IPS-18c (cell line): ENCODE measurements around the gene TAS1R1.

Experiments used
- H3K4me3 ChIP-seq: 2 replicates; pipeline ENCODE4 v1.7.0; 2013; ENCODE audit warnings: low read depth, mild to moderate bottlenecking, low read length, moderate library complexity; ENCODE audit not compliant: insufficient read depth
- H3K9me3 ChIP-seq: one replicate; pipeline ENCODE4 v1.6.1; 2013; ENCODE audit warnings: mild to moderate bottlenecking, low read length, moderate library complexity; ENCODE audit not compliant: control insufficient read depth, insufficient read depth

The TAS1R1 gene

DNA sequence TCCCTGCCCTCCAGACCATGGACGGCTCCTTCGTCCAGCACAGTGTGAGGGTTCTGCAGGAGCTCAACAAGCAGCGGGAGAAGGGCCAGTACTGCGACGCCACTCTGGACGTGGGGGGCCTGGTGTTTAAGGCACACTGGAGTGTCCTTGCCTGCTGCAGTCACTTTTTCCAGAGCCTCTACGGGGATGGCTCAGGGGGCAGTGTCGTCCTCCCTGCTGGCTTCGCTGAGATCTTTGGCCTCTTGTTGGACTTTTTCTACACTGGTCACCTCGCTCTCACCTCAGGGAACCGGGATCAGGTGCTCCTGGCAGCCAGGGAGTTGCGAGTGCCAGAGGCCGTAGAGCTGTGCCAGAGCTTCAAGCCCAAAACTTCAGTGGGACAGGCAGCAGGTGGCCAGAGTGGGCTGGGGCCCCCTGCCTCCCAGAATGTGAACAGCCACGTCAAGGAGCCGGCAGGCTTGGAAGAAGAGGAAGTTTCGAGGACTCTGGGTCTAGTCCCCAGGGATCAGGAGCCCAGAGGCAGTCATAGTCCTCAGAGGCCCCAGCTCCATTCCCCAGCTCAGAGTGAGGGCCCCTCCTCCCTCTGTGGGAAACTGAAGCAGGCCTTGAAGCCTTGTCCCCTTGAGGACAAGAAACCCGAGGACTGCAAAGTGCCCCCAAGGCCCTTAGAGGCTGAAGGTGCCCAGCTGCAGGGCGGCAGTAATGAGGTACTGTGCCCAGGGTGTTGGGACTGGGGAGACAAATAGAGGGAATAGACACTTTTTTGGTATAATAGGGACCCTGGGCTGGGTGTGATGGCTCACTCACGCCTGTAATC is 25.7 kb downstream of the TAS1R1 start:
- Histone ChIP-seq H3K9me3 (no peaks in the 10 kb centered on the region), H3K4me3 (peak overlapping the region; percentile 87)

DNA sequence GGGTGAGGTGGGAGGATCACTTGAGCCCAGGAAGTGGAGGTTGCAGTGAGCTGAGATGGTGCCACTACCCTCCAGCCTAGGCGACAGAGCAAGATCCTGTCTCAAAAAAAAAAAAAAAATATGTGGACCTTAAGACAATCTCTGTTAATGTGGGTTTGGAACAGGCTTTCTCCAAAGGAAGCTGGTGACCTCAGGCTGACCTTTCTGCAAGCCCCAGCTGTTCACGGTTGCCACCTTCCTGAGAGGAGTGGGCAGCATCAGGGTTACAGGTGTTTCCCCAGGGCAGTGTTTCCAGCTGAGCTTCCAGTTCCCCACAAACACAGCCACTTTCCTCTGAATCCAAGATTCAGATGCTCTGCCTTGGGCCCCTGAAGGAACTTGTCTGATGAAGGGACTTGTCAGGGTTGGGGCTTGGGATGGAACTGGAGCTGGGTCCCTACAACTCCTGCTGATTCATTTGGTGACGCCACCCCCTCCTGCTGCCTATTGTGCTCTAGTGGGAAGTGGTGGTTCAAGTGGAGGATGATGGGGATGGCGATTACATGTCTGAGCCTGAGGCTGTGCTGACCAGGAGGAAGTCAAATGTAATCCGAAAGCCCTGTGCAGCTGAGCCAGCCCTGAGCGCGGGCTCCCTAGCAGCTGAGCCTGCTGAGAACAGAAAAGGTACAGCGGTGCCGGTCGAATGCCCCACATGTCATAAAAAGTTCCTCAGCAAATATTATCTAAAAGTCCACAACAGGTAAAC is 26.6 kb downstream of the TAS1R1 start:
- Histone ChIP-seq H3K4me3 (no peak overlapping the region), H3K9me3 (no peaks in the 10 kb centered on the region)

DNA sequence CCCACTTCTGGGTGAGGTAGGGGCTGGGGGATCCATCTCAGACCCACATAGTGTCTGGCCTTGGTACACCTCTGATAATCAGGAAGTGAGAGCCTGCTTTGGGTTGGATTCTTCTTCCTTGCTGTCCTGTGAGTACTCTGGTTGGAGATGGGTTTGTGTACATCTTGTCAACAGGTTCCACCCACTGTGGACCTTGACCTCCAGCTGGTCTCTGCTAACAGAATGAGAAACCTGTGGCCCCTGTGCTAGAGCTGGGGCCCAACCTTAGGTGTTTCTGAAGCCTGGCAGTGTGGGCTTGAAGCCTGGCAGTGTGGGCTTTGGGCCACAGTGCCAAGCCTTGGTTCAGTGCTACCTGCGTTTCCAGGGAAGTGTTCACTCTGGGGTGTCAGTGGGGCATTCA is 27.3 kb downstream of the TAS1R1 start:
- Histone ChIP-seq H3K4me3 (no peak overlapping the region), H3K9me3 (no peaks in the 10 kb centered on the region)

DNA sequence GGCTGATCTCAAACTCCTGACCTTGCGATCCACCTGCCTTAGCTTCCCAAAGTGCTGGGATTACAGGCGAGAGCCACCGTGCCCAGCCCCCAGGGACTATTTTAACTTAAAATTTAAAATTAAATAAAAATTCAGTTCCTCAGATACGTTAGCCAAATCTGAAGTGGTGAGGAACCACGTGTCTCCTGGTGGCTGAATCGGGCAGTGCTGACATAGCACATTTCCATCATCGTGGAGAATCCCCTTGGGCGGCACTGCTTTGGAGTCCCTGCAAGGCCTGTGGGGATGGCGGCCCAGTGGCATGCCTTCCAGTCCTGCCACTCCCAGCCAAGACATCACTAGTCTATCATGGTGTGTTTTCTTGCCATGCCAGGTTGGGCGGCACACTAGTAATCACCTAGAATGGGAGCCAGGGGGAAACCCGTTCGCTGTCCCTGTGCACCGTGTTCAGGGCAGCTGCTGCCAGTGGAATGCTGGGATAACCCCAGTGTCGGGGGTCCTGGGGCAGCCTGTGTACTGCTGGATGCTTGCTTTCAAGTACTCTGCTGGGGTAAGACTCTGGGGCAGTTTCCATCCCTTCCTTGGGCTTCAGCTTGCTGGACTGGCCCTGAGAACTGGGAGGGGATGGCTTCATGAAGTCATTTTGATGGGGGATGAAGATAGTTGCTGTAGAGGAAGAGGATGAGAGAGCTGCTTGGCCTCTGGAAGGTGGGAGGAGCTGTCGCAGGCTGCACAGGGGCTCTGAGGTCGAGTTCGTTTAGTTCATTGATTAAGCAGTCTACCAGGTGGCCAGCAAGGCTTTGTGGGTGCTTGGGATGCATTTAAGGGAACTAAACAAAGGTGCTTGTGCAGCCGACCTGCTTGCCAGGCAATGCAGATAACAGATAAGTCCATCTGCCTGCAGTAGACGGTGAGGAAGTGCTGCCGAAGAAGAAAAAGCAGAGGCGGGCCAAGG is 29.3 kb downstream of the TAS1R1 start:
- H3K9me3 ChIP-seq = no peaks in the 10 kb centered on the region
- H3K4me3 ChIP-seq = no peak overlapping the region

DNA sequence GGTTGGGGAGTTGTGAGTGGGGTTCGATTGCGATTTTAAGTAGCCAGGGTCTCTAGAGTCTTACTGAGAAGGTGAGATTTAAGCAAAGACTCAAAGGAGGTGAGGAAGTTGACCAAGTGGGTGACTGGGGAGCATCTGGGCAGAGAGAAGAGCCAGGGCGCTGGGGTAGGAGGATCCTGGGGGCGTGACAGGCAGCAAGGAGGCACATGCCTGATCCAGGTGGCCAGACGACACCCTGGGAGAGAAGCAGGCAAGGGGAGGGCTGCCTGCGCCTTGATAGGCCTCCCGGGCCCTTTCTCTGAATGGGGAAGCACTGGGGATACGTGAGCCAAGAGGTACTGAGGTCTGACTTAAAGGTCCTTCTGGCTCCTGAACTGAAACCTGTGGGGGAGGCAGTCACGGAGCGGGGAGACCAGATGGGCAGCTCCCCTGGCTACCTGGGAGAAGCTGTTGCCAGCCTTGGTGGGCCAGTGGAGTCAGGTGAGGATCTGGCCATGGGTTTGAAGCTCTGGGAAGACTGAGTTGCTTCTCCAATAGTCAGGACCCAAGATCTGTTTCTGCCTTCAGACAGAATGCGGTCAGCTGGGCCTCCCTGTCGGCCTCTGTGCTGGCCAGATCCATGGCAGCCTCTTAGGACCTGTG is 30.1 kb downstream of the TAS1R1 start:
- Histone ChIP-seq H3K4me3 (no peak overlapping the region), H3K9me3 (no peaks in the 10 kb centered on the region)

DNA sequence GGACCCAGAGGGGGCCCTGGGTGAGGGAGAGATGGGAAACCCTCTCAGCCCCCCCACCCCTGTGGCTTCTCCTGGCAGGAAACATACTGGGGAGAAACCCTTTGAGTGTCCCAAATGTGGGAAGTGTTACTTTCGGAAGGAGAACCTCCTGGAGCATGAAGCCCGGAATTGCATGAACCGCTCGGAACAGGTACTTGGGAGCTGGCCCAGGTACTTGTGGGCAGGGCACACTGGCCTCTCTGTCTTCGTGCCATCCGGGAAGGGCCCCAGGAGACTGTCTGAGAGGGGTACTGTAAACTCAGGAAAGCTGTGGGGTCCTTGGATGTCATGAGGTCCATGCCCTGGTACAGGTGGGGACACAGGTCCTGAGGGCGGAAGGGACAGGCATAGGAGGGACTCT is 30.7 kb downstream of the TAS1R1 start:
- no peak overlapping the region for H3K4me3 ChIP-seq
- H3K9me3 ChIP-seq = no peaks in the 10 kb centered on the region

DNA sequence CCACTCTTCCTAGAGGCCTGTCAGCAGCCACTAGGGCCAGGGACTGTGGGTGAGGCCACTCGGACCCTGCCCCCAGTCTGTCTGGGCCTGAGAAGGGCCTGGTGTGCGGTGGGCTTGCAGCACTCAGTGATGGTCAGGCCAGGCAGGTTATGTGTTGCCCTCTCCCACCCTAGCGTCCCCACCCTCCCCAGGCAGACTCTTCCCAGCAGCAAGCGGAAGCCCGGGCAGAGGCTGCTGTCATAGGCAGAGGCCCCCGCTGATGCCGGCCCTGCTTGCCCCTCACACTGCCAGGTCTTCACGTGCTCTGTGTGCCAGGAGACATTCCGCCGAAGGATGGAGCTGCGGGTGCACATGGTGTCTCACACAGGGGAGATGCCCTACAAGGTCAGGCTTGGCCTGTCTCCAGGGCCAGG is 31.3 kb downstream of the TAS1R1 start:
- Histone ChIP-seq H3K4me3 (no peak overlapping the region), H3K9me3 (no peaks in the 10 kb centered on the region)

DNA sequence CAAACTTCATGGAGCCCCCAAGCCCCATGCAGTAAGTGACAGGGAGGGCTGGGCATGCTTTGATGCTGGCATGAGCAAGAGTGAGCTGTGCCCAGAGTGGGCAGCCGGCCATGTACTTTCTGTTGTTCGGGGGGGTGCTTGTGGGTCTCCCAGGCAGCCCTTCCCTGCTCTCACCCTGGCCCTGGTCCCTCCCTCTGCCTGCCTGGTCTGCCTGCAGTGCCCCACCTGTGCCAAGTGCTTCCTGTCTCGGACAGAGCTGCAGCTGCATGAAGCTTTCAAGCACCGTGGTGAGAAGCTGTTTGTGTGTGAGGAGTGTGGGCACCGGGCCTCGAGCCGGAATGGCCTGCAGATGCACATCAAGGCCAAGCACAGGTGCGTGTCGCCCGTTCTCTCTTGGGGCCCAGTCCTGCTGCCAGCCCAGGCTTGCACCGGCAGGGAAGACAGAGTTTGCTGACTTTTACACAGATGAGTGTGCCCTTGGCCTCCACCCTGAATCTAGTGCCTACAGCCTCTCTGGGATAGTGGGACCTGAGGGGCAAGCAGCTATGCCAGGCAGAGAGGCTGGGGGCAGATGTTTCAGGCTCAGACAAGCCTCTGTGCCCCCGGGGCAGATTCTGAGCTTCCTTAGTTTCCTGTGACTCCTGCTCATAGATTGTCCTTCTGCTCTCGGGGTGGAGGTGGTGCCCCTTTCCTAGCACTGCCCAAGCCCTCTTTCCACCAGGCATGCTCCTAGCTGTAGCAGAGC is 32.3 kb downstream of the TAS1R1 start:
- H3K4me3 ChIP-seq = no peak overlapping the region
- H3K9me3 ChIP-seq = no peaks in the 10 kb centered on the region

DNA sequence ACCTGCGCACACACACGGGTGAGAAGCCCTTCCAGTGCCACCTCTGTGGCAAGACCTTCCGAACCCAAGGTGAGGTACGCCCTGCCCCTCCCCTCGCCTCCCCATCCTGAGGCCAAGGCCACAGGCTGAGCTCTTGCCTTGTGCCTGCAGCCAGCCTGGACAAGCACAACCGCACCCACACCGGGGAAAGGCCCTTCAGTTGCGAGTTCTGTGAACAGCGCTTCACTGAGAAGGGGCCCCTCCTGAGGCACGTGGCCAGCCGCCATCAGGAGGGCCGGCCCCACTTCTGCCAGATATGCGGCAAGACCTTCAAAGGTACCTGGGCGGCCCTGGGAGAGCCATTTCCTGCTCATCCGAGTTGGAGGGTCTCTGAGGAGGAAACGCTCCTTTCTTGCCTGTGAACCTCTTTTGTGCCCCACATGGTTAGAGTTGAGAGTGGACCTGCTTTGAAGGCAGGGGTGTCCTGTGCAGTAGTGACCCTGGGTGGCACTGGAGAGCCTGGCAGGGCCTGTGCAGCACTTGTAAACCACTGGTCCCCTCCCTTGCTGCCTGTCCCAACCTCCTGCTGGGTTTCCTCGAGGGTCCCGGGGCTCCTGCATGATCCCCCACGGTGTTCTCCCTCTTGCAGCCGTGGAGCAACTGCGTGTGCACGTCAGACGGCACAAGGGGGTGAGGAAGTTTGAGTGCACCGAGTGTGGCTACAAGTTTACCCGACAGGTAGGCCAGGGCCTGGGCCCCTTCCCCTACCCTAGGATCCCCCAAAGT is 33.2 kb downstream of the TAS1R1 start:
- Histone ChIP-seq H3K9me3 (no peaks in the 10 kb centered on the region), H3K4me3 (no peak overlapping the region)

DNA sequence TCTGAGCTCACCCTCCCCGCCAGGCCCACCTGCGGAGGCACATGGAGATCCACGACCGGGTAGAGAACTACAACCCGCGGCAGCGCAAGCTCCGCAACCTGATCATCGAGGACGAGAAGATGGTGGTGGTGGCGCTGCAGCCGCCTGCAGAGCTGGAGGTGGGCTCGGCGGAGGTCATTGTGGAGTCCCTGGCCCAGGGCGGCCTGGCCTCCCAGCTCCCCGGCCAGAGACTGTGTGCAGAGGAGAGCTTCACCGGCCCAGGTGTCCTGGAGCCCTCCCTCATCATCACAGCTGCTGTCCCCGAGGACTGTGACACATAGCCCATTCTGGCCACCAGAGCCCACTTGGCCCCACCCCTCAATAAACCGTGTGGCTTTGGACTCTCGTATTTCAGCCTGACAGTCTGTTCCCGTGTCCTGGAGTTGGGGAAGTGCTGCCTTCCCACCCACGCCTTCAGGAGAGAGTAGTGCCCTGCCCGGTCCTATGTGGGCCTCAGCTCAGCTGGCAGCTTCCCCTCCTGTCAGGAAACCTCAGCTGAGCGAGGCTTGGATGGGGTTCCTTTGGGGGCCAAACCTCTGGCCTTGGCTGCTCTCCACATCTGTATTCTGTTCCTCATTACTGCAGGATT is 33.9 kb downstream of the TAS1R1 start:
- Histone ChIP-seq H3K4me3 (no peak overlapping the region), H3K9me3 (no peaks in the 10 kb centered on the region)

DNA sequence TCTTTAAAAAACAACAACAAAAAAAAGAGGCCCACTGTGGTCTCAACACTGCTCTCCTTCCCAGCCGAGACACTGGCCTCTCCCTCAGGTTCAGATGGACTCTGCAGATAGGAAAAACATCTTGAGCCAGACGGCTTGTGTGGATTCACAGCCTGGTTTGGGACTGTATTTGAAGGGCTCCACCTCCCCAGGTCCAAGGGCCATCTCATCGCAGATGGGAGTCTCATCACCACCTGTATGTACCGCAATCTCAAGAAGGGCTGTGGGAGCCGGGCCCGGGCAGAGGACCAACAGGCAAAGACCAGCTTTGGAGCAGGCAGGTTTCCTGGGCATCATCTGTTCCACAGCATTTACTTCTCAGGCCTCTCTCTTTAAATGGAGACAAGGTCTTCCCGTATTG is 34.9 kb downstream of the TAS1R1 start:
- Histone ChIP-seq H3K4me3 (no peak overlapping the region), H3K9me3 (no peaks in the 10 kb centered on the region)

DNA sequence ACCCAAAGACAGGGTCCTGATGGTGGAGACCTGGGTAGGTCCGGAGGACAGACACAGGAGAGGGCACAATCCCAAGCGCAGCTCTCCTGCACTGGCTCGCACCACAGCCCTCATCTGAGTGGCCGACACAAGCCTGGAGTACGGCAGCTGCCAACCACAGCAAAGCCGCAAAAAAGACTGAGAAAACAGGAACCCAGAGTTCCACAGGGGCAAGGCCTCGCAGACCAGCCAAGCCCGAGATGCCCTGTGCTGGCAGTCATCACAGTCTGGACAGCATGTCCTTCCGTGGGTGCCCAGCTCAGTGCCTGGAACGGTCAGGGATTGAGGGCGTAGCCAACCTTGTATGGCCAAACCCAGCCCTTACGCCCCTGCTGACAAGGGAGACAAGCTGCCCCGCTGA is 36.1 kb downstream of the TAS1R1 start:
- H3K4me3 ChIP-seq = no peak overlapping the region
- H3K9me3 ChIP-seq = no peaks in the 10 kb centered on the region

DNA sequence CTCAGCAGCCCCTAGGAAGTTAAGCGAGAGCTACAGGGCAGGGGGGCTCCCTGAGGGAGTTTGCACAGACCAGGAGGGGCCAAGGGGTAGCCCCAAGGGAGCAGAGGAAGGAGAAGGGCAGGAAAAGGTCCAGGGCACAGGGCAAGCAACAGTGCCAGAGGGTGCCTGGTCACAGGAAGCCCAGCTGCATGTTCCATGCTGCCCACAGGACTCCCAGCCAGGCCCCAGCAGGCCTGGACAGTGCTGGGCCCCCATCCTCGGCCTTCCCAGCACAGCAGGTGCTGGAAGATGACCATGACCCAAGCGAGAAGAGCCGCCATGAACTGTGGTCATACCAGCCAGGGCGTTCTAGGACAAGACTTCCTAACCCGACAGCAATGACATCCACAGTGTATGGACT is 36.5 kb downstream of the TAS1R1 start:
- H3K9me3 ChIP-seq = no peaks in the 10 kb centered on the region
- no peak overlapping the region for H3K4me3 ChIP-seq

DNA sequence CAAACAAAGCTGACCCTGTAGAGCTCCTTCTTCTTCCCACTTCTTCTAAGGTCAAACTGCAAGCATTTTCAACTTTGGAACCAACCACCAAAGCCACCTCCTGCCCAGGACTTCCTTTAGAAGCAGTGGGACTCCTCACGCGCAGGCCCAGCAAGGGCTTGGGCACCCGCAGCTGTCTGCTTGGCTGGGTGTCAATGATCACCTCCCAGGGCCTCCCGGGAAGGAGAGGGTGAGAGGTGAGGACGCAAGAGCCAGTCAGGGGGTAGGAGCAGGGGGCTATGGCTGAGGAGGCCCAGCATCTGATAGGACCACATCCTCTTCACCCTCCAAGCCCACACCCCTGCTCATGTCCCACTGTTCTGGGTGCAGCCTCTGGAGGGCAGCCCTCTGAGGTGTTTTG is 37.3 kb downstream of the TAS1R1 start:
- H3K4me3 ChIP-seq = no peak overlapping the region
- no peaks in the 10 kb centered on the region for H3K9me3 ChIP-seq

DNA sequence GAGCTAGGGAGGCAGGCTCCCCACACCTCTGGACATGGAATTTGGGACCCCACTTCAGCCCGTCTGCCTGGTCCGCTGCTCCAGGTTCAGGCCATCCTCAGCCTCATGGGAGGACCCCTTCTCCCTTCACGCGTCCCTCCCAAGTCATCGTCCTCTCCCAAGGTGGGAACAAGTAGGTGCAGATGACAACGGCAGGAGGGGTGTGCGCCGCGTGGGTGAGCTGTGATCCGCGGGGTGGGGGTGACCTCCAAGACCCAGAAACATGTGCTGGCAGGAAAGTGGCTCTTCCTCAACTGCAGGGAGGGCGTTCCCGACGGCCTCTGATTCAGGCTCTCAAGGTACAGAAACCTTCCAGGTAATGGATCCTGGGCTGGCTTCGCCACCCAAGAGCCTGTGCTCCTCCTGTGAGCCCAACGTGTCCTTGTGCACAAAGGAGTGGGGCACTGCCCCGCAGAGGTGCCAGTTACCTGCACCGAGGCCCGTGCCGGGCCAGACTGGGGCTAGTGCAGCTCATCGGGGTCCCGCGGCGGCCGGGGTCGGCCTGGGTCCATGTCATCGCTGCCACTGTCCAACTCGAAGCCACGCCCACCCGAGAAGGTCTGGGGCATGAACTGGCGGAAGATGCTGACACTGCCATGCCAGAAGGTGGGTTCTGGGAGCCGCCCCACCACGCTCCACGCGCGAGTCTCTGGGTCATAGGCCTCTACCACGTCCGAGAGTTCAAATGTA is 37.9 kb downstream of the TAS1R1 start:
- no peak overlapping the region for H3K4me3 ChIP-seq
- no peaks in the 10 kb centered on the region for H3K9me3 ChIP-seq
